Measurements from ENCODE around the gene WFDC9.
"Not testable (repeated sequence)": the region's sequence is repeated elsewhere in the genome, so short reads cannot be mapped to it uniquely, and the experiment has no call there.

WFDC9 gene

DNA sequence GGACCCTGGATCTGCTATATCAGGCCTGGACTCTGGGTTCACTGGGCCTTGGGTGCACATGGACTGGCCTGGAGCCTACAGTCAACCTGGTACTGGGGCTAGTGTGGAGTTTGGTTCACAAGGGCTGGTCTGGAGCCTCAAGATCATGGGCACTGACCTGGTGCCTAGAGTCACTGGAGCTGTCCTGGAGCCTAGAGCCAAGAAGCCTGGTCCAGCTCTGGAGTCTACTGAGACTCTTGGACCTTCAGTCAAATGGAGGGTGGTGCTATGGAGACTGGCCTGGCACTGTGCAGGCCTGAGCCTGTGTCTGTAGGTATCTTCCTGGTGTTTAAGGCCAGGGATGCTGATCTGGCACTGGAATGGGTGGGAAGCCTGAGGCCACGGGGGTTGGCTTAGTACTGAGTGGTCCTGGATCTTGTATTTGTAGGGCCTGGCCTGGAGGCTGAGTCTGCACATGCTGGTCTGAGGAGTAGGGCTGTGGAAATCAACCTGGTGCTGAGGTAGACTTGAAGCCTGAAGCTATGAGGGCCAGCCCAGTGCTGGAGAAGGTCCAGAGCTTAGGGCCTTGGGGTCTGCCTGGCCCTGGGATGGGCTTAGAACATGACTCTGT lies 16.5 kb upstream of the WFDC9 start (continued):
- TF ChIP-seq, protein P1, sequence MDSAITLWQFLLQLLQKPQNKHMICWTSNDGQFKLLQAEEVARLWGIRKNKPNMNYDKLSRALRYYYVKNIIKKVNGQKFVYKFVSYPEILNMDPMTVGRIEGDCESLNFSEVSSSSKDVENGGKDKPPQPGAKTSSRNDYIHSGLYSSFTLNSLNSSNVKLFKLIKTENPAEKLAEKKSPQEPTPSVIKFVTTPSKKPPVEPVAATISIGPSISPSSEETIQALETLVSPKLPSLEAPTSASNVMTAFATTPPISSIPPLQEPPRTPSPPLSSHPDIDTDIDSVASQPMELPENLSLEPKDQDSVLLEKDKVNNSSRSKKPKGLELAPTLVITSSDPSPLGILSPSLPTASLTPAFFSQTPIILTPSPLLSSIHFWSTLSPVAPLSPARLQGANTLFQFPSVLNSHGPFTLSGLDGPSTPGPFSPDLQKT (IDR thresholded peaks at IDR 0.05; ENCODE audit: borderline replicate concordance, low read depth, low read length) = no peak
- TF ChIP-seq ZSCAN23 (tag by site-specific recombination; IDR thresholded peaks at IDR 0.05) = no peak
- TF ChIP-seq ZNF558 (tag by site-specific recombination; IDR thresholded peaks at IDR 0.05) = no peak
- TF ChIP-seq, protein P2, sequence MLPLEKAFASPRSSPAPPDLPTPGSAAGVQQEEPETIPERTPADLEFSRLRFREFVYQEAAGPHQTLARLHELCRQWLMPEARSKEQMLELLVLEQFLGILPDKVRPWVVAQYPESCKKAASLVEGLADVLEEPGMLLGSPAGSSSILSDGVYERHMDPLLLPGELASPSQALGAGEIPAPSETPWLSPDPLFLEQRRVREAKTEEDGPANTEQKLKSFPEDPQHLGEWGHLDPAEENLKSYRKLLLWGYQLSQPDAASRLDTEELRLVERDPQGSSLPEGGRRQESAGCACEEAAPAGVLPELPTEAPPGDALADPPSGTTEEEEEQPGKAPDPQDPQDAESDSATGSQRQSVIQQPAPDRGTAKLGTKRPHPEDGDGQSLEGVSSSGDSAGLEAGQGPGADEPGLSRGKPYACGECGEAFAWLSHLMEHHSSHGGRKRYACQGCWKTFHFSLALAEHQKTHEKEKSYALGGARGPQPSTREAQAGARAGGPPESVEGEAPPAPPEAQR (tag by site-specific recombination; IDR thresholded peaks at IDR 0.05) = no peak

DNA sequence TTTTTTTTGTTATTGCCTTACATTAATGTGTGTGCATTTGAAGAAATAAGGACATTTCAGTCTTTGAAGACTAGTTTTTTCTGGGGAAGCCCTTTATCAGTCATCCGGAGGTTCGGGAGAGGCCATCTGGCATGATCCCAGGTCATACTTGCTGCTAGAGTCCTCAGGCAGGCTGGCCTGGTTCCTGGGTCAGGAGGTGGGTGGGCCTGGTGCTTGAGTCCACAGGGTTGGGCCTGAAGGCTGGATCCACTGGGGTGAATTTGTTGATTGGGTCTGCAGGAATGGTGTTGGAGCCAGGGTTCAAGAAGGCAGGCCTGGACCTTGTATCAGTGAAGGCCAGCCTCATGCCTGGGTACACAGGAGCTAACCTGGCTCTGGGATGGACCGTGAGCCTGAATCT lies 15.8 kb upstream of the WFDC9 start:
- Histone ChIP-seq H3K4me1 (ENCODE audit: control insufficient read depth, insufficient read depth, low read length) (no peaks in the 10 kb centered on the region), H3K36me3 (ENCODE audit: control insufficient read depth in 2 of 2, insufficient read depth in 1 of 2, low read length in 2 of 2) (no peaks in the 10 kb centered on the region), H3K4me3 (ENCODE audit: low read depth, low read length) (no peak overlapping the region), H3K27ac (ENCODE audit: extremely low read depth, low read depth, low read length) (no peak overlapping the region), H3K9me3 (ENCODE audit: control insufficient read depth, insufficient read depth, low read depth, low read length) (no peaks in the 10 kb centered on the region)
- POLR2A ChIA-PET = no interaction called here
- TF ChIP-seq ZNF560 (tag by site-specific recombination; IDR thresholded peaks at IDR 0.05; ENCODE audit: borderline replicate concordance) = no peak
- no peak for TF ChIP-seq ZNF488 (tag by site-specific recombination; IDR thresholded peaks at IDR 0.05)
- no peak for TF ChIP-seq ZNF423 (tag by site-specific recombination; IDR thresholded peaks at IDR 0.05)
- TF ChIP-seq GLIS1 (tag by site-specific recombination; IDR thresholded peaks at IDR 0.05) = no peak
- TF ChIP-seq ZNF433 (tag by site-specific recombination; IDR thresholded peaks at IDR 0.05; ENCODE audit: low read depth) = no peak
- TF ChIP-seq HOXC10 (CRISPR knock-in tag; IDR thresholded peaks at IDR 0.05) = no peak
- TF ChIP-seq ZNF48 (tag by site-specific recombination; IDR thresholded peaks at IDR 0.05) = no peak
- no peak for TF ChIP-seq ZNF580 (tag by site-specific recombination; IDR thresholded peaks at IDR 0.05)
- TF ChIP-seq GLI4 (tag by site-specific recombination; IDR thresholded peaks at IDR 0.05) = no peak
- TF ChIP-seq ZNF776 (tag by site-specific recombination; IDR thresholded peaks at IDR 0.05; ENCODE audit: borderline replicate concordance) = no peak
- TF ChIP-seq ZNF24 (tag by site-specific recombination; IDR thresholded peaks at IDR 0.05) = no peak
- TF ChIP-seq BCL11A (tag by site-specific recombination; IDR thresholded peaks at IDR 0.05; ENCODE audit: low read depth) = no peak
- CTCF ChIA-PET = no interaction called here

DNA sequence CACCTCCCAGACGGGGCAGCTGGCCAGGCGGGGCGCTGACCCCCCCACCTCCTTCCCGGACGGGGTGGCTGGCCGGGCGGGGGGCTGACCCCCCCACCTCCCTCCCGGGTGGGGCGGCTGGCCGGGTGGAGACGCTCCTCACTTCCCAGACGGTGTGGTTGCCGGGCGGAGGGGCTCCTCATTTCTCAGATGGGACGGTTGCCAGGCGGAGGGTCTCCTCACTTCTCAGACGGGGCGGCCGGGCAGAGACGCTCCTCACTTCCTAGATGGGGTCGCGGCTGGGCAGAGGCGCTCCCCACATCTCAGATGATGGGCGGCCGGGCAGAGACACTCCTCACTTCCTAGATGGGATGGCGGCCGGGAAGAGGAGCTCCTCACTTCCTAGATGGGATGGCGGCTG lies 14.8 kb upstream of the WFDC9 start:
- H3K4me1 ChIP-seq (ENCODE audit: control insufficient read depth, insufficient read depth, low read length); H3K4me3 ChIP-seq (ENCODE audit: low read depth, low read length); H3K27ac ChIP-seq (ENCODE audit: extremely low read depth, low read depth, low read length); CTCF ChIA-PET; H3K9me3 ChIP-seq (ENCODE audit: control insufficient read depth, insufficient read depth, low read depth, low read length); H3K36me3 ChIP-seq (ENCODE audit: control insufficient read depth in 2 of 2, insufficient read depth in 1 of 2, low read length in 2 of 2); POLR2A ChIA-PET: not testable (repeated sequence)

DNA sequence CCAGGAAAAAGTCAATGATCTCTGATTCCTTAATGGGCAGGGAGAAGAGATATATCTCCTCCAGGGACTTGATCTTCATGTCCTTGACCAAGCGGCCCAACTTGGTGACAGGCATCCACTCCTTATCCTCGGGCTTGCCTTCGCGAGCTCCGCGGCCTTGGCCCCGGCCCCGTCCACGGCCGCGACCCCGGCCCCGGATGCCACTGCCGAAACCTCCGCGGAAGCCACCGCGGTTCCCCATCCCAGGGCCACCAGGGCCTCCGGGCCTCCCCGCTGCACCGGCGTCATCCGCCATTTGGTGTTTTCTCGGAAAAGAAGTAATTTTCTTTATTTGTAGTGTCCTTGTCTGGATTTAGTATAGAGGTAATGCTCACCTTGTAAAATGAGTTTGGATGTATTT lies 10.0 kb upstream of the WFDC9 start:
- H3K9me3 ChIP-seq (ENCODE audit: control insufficient read depth, insufficient read depth, low read depth, low read length); POLR2A ChIA-PET; H3K27ac ChIP-seq (ENCODE audit: extremely low read depth, low read depth, low read length); H3K4me3 ChIP-seq (ENCODE audit: low read depth, low read length); H3K36me3 ChIP-seq (ENCODE audit: control insufficient read depth in 2 of 2, insufficient read depth in 1 of 2, low read length in 2 of 2); H3K4me1 ChIP-seq (ENCODE audit: control insufficient read depth, insufficient read depth, low read length): not testable (repeated sequence)
- CTCF ChIA-PET = interaction anchor here (0.7 kb wide), 1 partner anchor 9 kb away, joined by 3 read pairs; no protein-coding TSS in a partner anchor
